Bladder microvascular endothelial cell (primary cell): ENCODE results near the gene RBMY1J. TPM values are rescaled to one million over a fixed set of nuclear protein-coding genes. Genes with fewer than 3 reads are reported as not detected.

Source experiments
- total RNA-seq: library from RNA; depleted of rRNA; stranded (reverse); fragments of >200 nt; gene quantifications from 2 replicates; pipeline ENCODE4 v1.2.3, GENCODE V29; 2014

The RBMY1J gene
- total RNA-seq: not detected in 2 replicates

GRCh38 chrY:22403110-22403509 is at the start of gene RBMY1J:
Gene RBMY1J, plus strand, starts transcription at chrY:22403410. Its CDS starts 2,038 bp downstream, at chrY:22405448.

Other genes with a start within 250 kb of the RBMY1J start
- not detected in 2 replicates for gene RBMY1F, start 220.5 kb upstream of the RBMY1J start, total RNA-seq